ENCODE data around the gene DEPDC4. TPM values are rescaled to one million over a fixed set of nuclear protein-coding genes. Genes with fewer than 3 reads are reported as not detected.

The DEPDC4 gene
- total and polyA plus RNA-seq, 2 of the 13 experiments (the other 11 are each of a cell fraction or from before 2014, with no cell fraction given), result 2.2 to 5.7 TPM

DNA sequence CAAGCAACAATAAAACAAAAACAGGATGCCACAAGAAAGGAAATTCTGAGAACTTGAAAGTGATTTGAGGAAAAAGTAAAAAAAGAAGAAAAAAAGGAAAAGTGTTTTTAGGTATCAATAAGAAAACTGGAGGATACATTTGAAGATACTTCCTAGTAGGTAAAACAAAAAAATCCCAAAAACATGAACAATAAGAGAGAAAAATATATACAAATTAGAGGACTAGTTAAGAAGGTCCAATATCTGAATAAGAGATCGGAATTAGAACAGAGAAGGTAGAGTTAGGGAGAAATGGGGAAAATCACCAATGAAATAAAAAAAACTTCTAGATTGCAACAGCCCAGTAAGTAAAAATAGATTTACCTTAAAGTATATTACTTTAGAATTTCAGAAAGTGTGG, 8.8 kb downstream of the DEPDC4 start:
- Histone ChIP-seq H3K4me1 (ENCODE audit: insufficient read depth, low read length) (peaks cover 11% of the 10 kb centered on the region), H3K9ac (ENCODE audit: insufficient read depth, low read depth, low read length) (no peak overlapping the region), H3K79me2 (ENCODE audit: insufficient read depth, low read length) (no peaks in the 10 kb centered on the region), H3K4me3 (replicated peaks in 1 of 3; ENCODE audit: insufficient read depth in 1 of 3, low read depth in 2 of 3, low read length in 3 of 3) (no peak overlapping the region), H3K36me3 (replicated peaks in 1 of 2; ENCODE audit: control insufficient read depth in 1 of 2, insufficient read depth in 2 of 2, low read length in 2 of 2) (peaks cover 0 to 1% of the 10 kb centered on the region in 2 experiments; a peak in 1 of 5 replicates), H4K20me1 (ENCODE audit: insufficient read depth, low read length) (no peaks in the 10 kb centered on the region), H2AFZ (ENCODE audit: low read length) (no peak overlapping the region), H3K4me2 (ENCODE audit: low read depth, low read length) (no peak overlapping the region), H3K27ac (ENCODE audit: extremely low read length, insufficient read depth, low read length) (no peak overlapping the region), H3K9me3 (ENCODE audit: low read length) (no peaks in the 10 kb centered on the region), H3K27me3 (ENCODE audit: control insufficient read depth in 1 of 2, insufficient read depth in 2 of 2, low read length in 2 of 2) (no peaks in the 10 kb centered on the region)
- no peak for TF ChIP-seq SRSF9 (IDR thresholded peaks at IDR 0.05; ENCODE audit: borderline replicate concordance, insufficient read depth, low read depth, low read length, poor library complexity, severe bottlenecking)
- no peak for TF ChIP-seq TBP (CRISPR knock-in tag; IDR thresholded peaks at IDR 0.05)
- no peak for TF ChIP-seq TAF15 (IDR thresholded peaks at IDR 0.05; ENCODE audit: low read depth, low read length, poor library complexity, severe bottlenecking)
- TF ChIP-seq MTA1 (CRISPR knock-in tag; IDR thresholded peaks at IDR 0.05; ENCODE audit: borderline replicate concordance), result no peak
- no peak for TF ChIP-seq ZNF34 (CRISPR knock-in tag; IDR thresholded peaks at IDR 0.05; ENCODE audit: borderline replicate concordance)
- no peak for TF ChIP-seq TBL1XR1 (IDR thresholded peaks at IDR 0.05; ENCODE audit: borderline replicate concordance, low read length, partially characterized antibody)
- no peak for TF ChIP-seq ZNF225 (CRISPR knock-in tag; IDR thresholded peaks at IDR 0.05)
- WGBS (ENCODE audit: low lambda C conversion rate), result 95% methylated on average over 1 of the region's 1 CpG
- intact Hi-C loops (cut with micrococcal nuclease; ENCODE audit: unreplicated experiment), result no loop called here
- no peak for DNase-seq (ENCODE audit: low spot score)
- in situ Hi-C loops (cut with HindIII; ENCODE audit: extremely low pct_ligation_motif_present, low pct_unique_long_range_greater_than_20kb), result no loop called here
- ChIA-PET CTCF (ENCODE audit: low intra/inter-chr PET ratio, low total read pairs) (no interaction called here), POLR2A (no interaction called here)
- no TSS peak for BruUV-seq (replicated peaks)
- no peak for FAIRE-seq
- ATAC-seq, result no peak

DNA sequence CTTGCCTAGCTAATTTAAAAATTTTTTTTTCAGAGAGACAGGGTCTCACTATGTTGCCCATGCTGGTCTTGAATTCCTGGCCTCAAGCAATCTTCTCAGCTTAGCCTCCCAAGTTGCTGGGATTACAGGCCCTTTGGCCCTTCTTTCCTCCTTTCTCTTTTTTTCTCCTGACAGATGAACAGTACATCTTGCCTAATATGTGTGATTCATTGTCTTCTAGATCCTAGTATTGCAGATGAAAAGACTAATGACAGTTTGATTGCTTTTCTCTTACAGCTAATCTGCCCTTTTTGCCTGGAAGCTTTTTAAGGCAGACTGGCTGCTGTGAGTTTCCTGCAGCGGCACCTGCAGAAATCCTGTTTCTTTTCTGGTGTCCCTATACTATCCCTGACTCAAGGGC, 12.0 kb downstream of the DEPDC4 start:
- intact Hi-C loops (cut with micrococcal nuclease; ENCODE audit: unreplicated experiment), result no loop called here
- no peak overlapping the region for H3K4me2 ChIP-seq (ENCODE audit: low read depth, low read length)
- ChIA-PET CTCF (ENCODE audit: low intra/inter-chr PET ratio, low total read pairs) (no interaction called here), POLR2A (interaction anchor here (1.0 to 1.4 kb wide), 3 partner anchors 10 to 12 kb away, joined by 3 to 5 read pairs (median 4); partner anchors contain the start of genes DEPDC4 and SCYL2)
- no peaks in the 10 kb centered on the region for H3K36me3 ChIP-seq (replicated peaks in 1 of 2; ENCODE audit: control insufficient read depth in 1 of 2, insufficient read depth in 2 of 2, low read length in 2 of 2)
- in situ Hi-C loops (cut with HindIII; ENCODE audit: extremely low pct_ligation_motif_present, low pct_unique_long_range_greater_than_20kb), result no loop called here
- no peak for DNase-seq (ENCODE audit: low spot score)
- FAIRE-seq, result no peak
- no peaks in the 10 kb centered on the region for H3K9me3 ChIP-seq (ENCODE audit: low read length)
- H3K4me3 ChIP-seq (replicated peaks in 1 of 3; ENCODE audit: insufficient read depth in 1 of 3, low read depth in 2 of 3, low read length in 3 of 3), result no peak overlapping the region
- WGBS (ENCODE audit: low lambda C conversion rate), result 100% methylated on average over 1 of the region's 1 CpG
- no peak for ATAC-seq
- no peaks in the 10 kb centered on the region for H3K27me3 ChIP-seq (ENCODE audit: control insufficient read depth in 1 of 2, insufficient read depth in 2 of 2, low read length in 2 of 2)
- TF ChIP-seq HNRNPK (IDR thresholded peaks at IDR 0.05; ENCODE audit: low read depth, low read length, poor library complexity, severe bottlenecking) (no peak), MTA1 (CRISPR knock-in tag; IDR thresholded peaks at IDR 0.05; ENCODE audit: borderline replicate concordance) (no peak), ZNF773 (CRISPR knock-in tag; IDR thresholded peaks at IDR 0.05; ENCODE audit: borderline replicate concordance) (no peak), ZNF124 (CRISPR knock-in tag; IDR thresholded peaks at IDR 0.05) (no peak), AGO1 (IDR thresholded peaks at IDR 0.05; ENCODE audit: low read depth, low read length, poor library complexity, severe bottlenecking) (no peak)
- TF ChIP-seq, protein P1, sequence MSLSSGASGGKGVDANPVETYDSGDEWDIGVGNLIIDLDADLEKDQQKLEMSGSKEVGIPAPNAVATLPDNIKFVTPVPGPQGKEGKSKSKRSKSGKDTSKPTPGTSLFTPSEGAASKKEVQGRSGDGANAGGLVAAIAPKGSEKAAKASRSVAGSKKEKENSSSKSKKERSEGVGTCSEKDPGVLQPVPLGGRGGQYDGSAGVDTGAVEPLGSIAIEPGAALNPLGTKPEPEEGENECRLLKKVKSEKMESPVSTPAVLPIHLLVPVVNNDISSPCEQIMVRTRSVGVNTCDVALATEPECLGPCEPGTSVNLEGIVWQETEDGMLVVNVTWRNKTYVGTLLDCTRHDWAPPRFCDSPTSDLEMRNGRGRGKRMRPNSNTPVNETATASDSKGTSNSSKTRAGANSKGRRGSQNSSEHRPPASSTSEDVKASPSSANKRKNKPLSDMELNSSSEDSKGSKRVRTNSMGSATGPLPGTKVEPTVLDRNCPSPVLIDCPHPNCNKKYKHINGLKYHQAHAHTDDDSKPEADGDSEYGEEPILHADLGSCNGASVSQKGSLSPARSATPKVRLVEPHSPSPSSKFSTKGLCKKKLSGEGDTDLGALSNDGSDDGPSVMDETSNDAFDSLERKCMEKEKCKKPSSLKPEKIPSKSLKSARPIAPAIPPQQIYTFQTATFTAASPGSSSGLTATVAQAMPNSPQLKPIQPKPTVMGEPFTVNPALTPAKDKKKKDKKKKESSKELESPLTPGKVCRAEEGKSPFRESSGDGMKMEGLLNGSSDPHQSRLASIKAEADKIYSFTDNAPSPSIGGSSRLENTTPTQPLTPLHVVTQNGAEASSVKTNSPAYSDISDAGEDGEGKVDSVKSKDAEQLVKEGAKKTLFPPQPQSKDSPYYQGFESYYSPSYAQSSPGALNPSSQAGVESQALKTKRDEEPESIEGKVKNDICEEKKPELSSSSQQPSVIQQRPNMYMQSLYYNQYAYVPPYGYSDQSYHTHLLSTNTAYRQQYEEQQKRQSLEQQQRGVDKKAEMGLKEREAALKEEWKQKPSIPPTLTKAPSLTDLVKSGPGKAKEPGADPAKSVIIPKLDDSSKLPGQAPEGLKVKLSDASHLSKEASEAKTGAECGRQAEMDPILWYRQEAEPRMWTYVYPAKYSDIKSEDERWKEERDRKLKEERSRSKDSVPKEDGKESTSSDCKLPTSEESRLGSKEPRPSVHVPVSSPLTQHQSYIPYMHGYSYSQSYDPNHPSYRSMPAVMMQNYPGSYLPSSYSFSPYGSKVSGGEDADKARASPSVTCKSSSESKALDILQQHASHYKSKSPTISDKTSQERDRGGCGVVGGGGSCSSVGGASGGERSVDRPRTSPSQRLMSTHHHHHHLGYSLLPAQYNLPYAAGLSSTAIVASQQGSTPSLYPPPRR (CRISPR knock-in tag; IDR thresholded peaks at IDR 0.05; ENCODE audit: borderline replicate concordance), result no peak
- no peak overlapping the region for H3K27ac ChIP-seq (ENCODE audit: extremely low read length, insufficient read depth, low read length)
- no peaks in the 10 kb centered on the region for H4K20me1 ChIP-seq (ENCODE audit: insufficient read depth, low read length)
- BruUV-seq (replicated peaks), result no TSS peak
- no peak overlapping the region for H2AFZ ChIP-seq (ENCODE audit: low read length)
- H3K79me2 ChIP-seq (ENCODE audit: insufficient read depth, low read length), result no peaks in the 10 kb centered on the region
- peaks cover 24% of the 10 kb centered on the region for H3K4me1 ChIP-seq (ENCODE audit: insufficient read depth, low read length)
- no peak overlapping the region for H3K9ac ChIP-seq (ENCODE audit: insufficient read depth, low read depth, low read length)
